Measurements from ENCODE around the gene ARL15.

The ARL15 gene

DNA sequence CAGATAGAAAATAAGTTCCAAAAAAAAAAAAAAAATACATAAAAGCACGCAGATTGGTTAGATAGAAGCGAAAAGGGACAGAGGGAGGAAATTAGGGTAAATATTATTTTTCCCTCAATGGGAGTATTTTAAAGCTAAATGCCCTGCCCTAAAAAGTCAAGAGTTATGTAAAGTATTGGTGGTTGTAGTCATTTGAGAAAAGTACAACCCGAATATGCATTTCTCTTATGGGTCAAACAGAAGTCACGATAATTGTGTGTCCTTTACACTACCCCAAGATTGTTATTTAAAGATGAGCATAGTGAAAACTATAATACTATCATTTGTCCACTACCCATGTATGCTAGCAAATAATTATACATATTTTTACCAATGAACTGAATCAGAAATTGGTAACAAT is 381.2 kb downstream of the ARL15 start:
- no peak overlapping the region for H3K9ac ChIP-seq (ENCODE audit: low read depth, low read length)
- H3K36me3 ChIP-seq (ENCODE audit: insufficient read depth, low read length) = no peaks in the 10 kb centered on the region
- H3K9me3 ChIP-seq (ENCODE audit: control insufficient read depth, insufficient read depth, low read length) = no peaks in the 10 kb centered on the region
- peaks cover 10% of the 10 kb centered on the region for H3K4me1 ChIP-seq (ENCODE audit: insufficient read depth, low read length)

- peaks cover 10% of the 10 kb centered on the region for H3K4me1 ChIP-seq (ENCODE audit: insufficient read depth, low read length)
These were observed 381.7 kb downstream of the ARL15 start for GRCh38 chr5:53928641-53929040.

GRCh38 chr5:53927668-53928247 is 382.6 kb downstream of the ARL15 start:
- H3K4me1 ChIP-seq (ENCODE audit: insufficient read depth, low read length) = peaks cover 10% of the 10 kb centered on the region
- H3K9ac ChIP-seq (ENCODE audit: low read depth, low read length) = no peak overlapping the region
- no peaks in the 10 kb centered on the region for H3K9me3 ChIP-seq (ENCODE audit: control insufficient read depth, insufficient read depth, low read length)
- H3K36me3 ChIP-seq (ENCODE audit: insufficient read depth, low read length) = no peaks in the 10 kb centered on the region

More at GRCh38 chr5:53928641-53929040, 381.7 kb downstream of the ARL15 start:
- no peaks in the 10 kb centered on the region for H3K36me3 ChIP-seq (ENCODE audit: insufficient read depth, low read length)
- no peak overlapping the region for H3K9ac ChIP-seq (ENCODE audit: low read depth, low read length)
- H3K9me3 ChIP-seq (ENCODE audit: control insufficient read depth, insufficient read depth, low read length) = no peaks in the 10 kb centered on the region

GRCh38 chr5:53926026-53926425 is 384.3 kb downstream of the ARL15 start:
- Histone ChIP-seq H3K9me3 (ENCODE audit: control insufficient read depth, insufficient read depth, low read length) (no peaks in the 10 kb centered on the region), H3K9ac (ENCODE audit: low read depth, low read length) (no peak overlapping the region), H3K36me3 (ENCODE audit: insufficient read depth, low read length) (no peaks in the 10 kb centered on the region), H3K4me1 (ENCODE audit: insufficient read depth, low read length) (peaks cover 10% of the 10 kb centered on the region)

DNA sequence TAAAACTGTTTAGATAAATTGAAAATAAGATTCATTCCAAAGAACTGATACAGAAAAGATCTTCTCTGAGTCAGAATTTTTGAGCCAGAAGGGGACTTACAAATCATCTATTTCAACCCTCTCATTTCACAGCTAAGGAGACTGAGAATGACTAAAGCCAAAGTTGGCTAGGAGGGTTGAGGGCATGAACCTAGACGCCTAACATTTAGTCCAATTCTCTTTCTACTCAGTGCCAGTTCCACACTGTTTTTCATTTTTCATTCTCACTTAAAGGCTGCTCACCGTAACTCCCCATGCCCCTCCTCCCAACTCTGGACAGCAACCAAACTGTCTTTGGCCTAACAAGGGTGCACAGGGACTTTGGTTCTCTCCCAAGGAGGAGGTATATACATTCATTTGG is 386.0 kb downstream of the ARL15 start:
- Histone ChIP-seq H3K9me3 (ENCODE audit: control insufficient read depth, insufficient read depth, low read length) (no peaks in the 10 kb centered on the region), H3K36me3 (ENCODE audit: insufficient read depth, low read length) (no peaks in the 10 kb centered on the region), H3K4me1 (ENCODE audit: insufficient read depth, low read length) (peaks cover 10% of the 10 kb centered on the region), H3K9ac (ENCODE audit: low read depth, low read length) (no peak overlapping the region)

DNA sequence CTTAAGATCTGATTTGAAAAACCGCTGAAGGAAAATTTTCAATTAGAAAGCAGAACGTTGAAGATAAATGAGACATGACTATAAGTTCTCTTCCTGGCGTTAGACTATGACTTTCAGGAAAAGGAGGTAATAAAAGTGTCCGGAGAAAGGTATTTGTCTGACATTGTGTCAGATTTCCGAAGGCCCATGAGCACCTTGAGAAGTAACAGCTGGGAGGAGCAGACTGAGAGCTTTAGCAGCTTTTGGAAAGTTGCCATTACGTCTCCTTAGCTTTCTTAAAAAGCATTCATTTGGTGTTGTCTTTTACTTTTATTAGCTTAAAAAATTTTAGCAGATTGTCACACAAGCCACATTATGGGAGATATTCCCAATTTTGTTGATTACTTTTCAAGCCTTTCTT is 386.4 kb downstream of the ARL15 start:
- peaks cover 10% of the 10 kb centered on the region for H3K4me1 ChIP-seq (ENCODE audit: insufficient read depth, low read length)
- H3K9me3 ChIP-seq (ENCODE audit: control insufficient read depth, insufficient read depth, low read length) = no peaks in the 10 kb centered on the region
- no peak overlapping the region for H3K9ac ChIP-seq (ENCODE audit: low read depth, low read length)
- H3K36me3 ChIP-seq (ENCODE audit: insufficient read depth, low read length) = no peaks in the 10 kb centered on the region

- Histone ChIP-seq H3K36me3 (ENCODE audit: insufficient read depth, low read length) (no peaks in the 10 kb centered on the region), H3K9ac (ENCODE audit: low read depth, low read length) (no peak overlapping the region), H3K4me1 (ENCODE audit: insufficient read depth, low read length) (peaks cover 3% of the 10 kb centered on the region; the same call in 1 of the 2 replicates), H3K9me3 (ENCODE audit: control insufficient read depth, insufficient read depth, low read length) (no peaks in the 10 kb centered on the region)
These were observed 387.6 kb downstream of the ARL15 start for GRCh38 chr5:53922508-53923498.

DNA sequence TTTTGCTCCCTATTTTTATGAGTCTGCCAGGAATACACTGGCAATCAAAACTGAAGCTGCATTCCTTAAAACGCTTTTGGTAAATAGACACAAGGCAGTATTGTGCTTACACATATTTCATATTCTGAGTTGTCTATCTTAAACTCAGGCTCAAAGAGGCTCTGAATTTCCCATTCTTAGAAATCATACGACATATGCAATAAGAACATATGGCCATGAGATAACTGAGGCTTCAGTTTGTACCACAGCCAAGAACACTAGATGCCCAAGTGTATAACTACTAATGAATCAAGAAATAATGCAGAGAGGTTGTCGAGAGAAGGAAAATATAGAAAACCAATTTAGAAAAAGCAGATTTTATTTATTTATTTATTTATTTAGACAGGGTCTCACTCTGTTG is 392.5 kb downstream of the ARL15 start:
- H3K9ac ChIP-seq (ENCODE audit: low read depth, low read length) = no peak overlapping the region
- no peaks in the 10 kb centered on the region for H3K36me3 ChIP-seq (ENCODE audit: insufficient read depth, low read length)
- no peaks in the 10 kb centered on the region for H3K4me1 ChIP-seq (ENCODE audit: insufficient read depth, low read length)
- H3K9me3 ChIP-seq (ENCODE audit: control insufficient read depth, insufficient read depth, low read length) = no peaks in the 10 kb centered on the region

DNA sequence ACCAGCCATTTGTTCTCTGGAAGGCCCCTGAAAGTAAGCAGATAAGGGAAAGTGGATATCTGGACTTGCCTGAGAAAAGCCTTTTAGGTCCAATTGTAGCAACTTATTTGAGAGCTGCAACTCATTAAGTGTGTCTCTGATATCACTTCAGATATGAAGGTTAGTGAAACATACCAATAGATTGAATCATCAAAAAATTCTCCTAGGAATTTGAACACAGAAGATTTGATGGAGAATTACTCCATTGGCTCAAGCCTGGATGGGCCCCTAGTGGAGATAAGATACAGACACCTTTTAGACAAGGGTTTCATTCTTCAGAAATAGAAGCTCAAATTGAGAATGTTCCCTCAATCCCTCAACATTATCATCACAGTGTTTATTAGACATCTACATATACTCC is 393.3 kb downstream of the ARL15 start:
- no peak overlapping the region for H3K9ac ChIP-seq (ENCODE audit: low read depth, low read length)
- no peaks in the 10 kb centered on the region for H3K36me3 ChIP-seq (ENCODE audit: insufficient read depth, low read length)
- H3K4me1 ChIP-seq (ENCODE audit: insufficient read depth, low read length) = no peaks in the 10 kb centered on the region
- H3K9me3 ChIP-seq (ENCODE audit: control insufficient read depth, insufficient read depth, low read length) = no peaks in the 10 kb centered on the region

DNA sequence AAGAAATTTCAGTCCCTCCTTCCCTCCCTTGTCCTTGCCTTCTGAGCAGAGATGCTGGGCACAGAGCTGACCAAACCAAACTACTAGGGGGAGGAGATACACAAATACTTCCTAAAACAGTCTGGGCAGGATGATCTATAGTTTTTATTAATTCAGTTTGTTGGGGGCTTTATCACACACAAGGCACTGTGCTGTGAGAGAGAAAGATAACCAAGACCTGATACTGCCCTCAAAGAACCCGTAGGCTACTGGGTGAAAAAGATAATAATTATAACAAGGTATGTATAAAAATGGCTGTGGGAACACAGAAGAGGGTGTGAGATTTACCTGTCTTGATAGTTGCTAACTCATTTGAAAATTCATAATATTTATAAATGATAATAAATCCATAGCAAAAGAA is 395.3 kb downstream of the ARL15 start:
- no peaks in the 10 kb centered on the region for H3K4me1 ChIP-seq (ENCODE audit: insufficient read depth, low read length)
- no peak overlapping the region for H3K9ac ChIP-seq (ENCODE audit: low read depth, low read length)
- H3K36me3 ChIP-seq (ENCODE audit: insufficient read depth, low read length) = no peaks in the 10 kb centered on the region
- H3K9me3 ChIP-seq (ENCODE audit: control insufficient read depth, insufficient read depth, low read length) = no peaks in the 10 kb centered on the region

- H3K4me1 ChIP-seq (ENCODE audit: insufficient read depth, low read length) = no peaks in the 10 kb centered on the region
- H3K9me3 ChIP-seq (ENCODE audit: control insufficient read depth, insufficient read depth, low read length) = no peaks in the 10 kb centered on the region
- H3K9ac ChIP-seq (ENCODE audit: low read depth, low read length) = no peak overlapping the region
- no peaks in the 10 kb centered on the region for H3K36me3 ChIP-seq (ENCODE audit: insufficient read depth, low read length)
These were observed 396.4 kb downstream of the ARL15 start for GRCh38 chr5:53913941-53914340.

DNA sequence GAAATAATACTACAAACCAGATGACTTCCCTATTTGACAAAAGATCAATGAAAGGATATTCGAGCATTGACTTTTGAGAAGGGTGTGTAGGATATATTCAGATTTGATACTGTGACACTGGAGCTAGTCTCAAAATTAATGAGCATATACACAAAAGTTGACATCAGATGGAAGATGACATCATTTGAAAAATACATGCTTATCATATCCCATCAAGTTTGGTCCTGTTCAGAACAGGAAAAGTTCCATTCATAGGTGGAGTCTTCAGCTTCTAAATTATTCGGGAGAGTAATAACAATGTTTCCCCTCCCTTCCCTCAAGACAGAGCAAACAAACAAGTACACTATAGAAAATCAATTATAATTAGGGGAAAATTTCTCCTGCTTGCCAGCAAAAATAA is 401.6 kb downstream of the ARL15 start:
- H3K36me3 ChIP-seq (ENCODE audit: insufficient read depth, low read length) = no peaks in the 10 kb centered on the region
- H3K9me3 ChIP-seq (ENCODE audit: control insufficient read depth, insufficient read depth, low read length) = no peaks in the 10 kb centered on the region
- no peaks in the 10 kb centered on the region for H3K4me1 ChIP-seq (ENCODE audit: insufficient read depth, low read length)
- H3K9ac ChIP-seq (ENCODE audit: low read depth, low read length) = no peak overlapping the region

DNA sequence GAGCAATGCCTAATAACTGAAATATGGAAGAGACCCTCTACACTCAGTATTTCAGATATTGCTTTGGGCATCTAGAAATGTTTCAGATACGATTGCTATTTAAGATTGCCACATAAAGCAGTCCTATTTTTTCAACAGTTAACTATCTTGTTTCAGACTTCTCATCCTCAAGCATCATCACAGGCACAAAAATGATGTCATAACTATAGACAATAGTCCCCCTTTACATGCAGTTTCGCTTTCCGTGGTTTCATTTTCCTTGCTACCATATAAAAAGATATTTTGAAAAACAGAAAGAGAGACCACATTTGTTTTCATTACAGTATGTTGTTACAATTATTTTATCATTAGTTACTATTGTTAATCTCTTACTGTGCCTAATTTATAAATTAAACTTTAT is 402.5 kb downstream of the ARL15 start:
- H3K36me3 ChIP-seq (ENCODE audit: insufficient read depth, low read length) = no peaks in the 10 kb centered on the region
- no peak overlapping the region for H3K9ac ChIP-seq (ENCODE audit: low read depth, low read length)
- H3K4me1 ChIP-seq (ENCODE audit: insufficient read depth, low read length) = no peaks in the 10 kb centered on the region
- H3K9me3 ChIP-seq (ENCODE audit: control insufficient read depth, insufficient read depth, low read length) = no peaks in the 10 kb centered on the region

DNA sequence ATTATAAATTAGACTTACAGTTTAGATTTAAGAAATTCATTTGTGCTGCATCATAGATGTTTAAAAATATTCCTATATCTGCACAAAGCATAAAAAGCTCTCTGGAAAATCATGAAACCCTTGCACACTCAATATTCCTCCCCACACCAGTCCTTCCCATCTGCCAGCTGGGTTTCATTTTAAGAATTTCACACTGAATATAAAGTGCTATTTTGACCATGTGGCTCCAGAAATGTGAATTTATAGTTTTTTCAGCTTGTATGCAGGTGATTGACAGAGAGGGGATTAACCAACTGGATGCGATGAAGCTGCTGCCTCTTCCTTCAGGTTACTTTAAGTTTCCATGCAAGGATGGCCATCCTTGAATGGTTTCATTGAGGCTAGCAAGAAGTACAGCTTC is 403.6 kb downstream of the ARL15 start:
- Histone ChIP-seq H3K9ac (ENCODE audit: low read depth, low read length) (no peak overlapping the region), H3K9me3 (ENCODE audit: control insufficient read depth, insufficient read depth, low read length) (no peaks in the 10 kb centered on the region), H3K36me3 (ENCODE audit: insufficient read depth, low read length) (no peaks in the 10 kb centered on the region), H3K4me1 (ENCODE audit: insufficient read depth, low read length) (no peaks in the 10 kb centered on the region)

GRCh38 chr5:53902296-53902907 is 408.0 kb downstream of the ARL15 start:
- no peak overlapping the region for H3K9ac ChIP-seq (ENCODE audit: low read depth, low read length)
- H3K9me3 ChIP-seq (ENCODE audit: control insufficient read depth, insufficient read depth, low read length) = no peaks in the 10 kb centered on the region
- no peaks in the 10 kb centered on the region for H3K36me3 ChIP-seq (ENCODE audit: insufficient read depth, low read length)
- no peaks in the 10 kb centered on the region for H3K4me1 ChIP-seq (ENCODE audit: insufficient read depth, low read length)
